MM.1S (cell line): ENCODE results near the gene EPB41L2.

ENCODE experiments used
- DNase-seq: peaks from one replicate; pipeline ENCODE4 v3.0.0-alpha.2; 2015
- H2AFZ ChIP-seq: fragments of 300-600 bp; sonication (generic); 2 replicates; pipeline ENCODE4 v1.6.0; 2016; ENCODE audit warnings: antibody characterized with exemption, low read length
- H3F3A ChIP-seq: fragments of 300-600 bp; sonication (generic); 2 replicates; pipeline ENCODE4 v1.6.1; 2016; ENCODE audit warnings: mild to moderate bottlenecking, antibody characterized with exemption, low read length, moderate library complexity, mixed read lengths; ENCODE audit not compliant: insufficient read depth
- H3K27ac ChIP-seq: fragments of 300-600 bp; sonication (generic); 2 replicates; pipeline ENCODE4 v1.5.1; 2016; ENCODE audit warnings: mild to moderate bottlenecking, low read length
- H3K27me3 ChIP-seq: fragments of 300-600 bp; sonication (generic); replicated peaks from 2 replicates; pipeline ENCODE4 v1.6.0; 2016; ENCODE audit warnings: low read length; ENCODE audit not compliant: insufficient read depth
- H3K36me3 ChIP-seq: fragments of 300-600 bp; sonication (generic); replicated peaks from 2 replicates; pipeline ENCODE4 v1.6.1; 2016; ENCODE audit warnings: mild to moderate bottlenecking, low read length, mixed read lengths; ENCODE audit not compliant: insufficient read depth
- H3K4me1 ChIP-seq: fragments of 300-600 bp; sonication (generic); 2 replicates; pipeline ENCODE4 v1.6.1; 2016; ENCODE audit warnings: low read length, mixed read lengths
- H3K4me2 ChIP-seq: fragments of 300-600 bp; sonication (generic); 2 replicates; pipeline ENCODE4 v1.6.0; 2016; ENCODE audit warnings: low read depth, low read length
- H3K4me3 ChIP-seq: fragments of 300-600 bp; sonication (generic); 2 replicates; pipeline ENCODE4 v1.5.1; 2016; ENCODE audit warnings: low read length, mixed read lengths
- H3K79me2 ChIP-seq: fragments of 300-600 bp; sonication (generic); 2 replicates; pipeline ENCODE4 v1.6.1; 2016; ENCODE audit warnings: mixed run types, low read length, mixed read lengths
- H3K9ac ChIP-seq: fragments of 300-600 bp; sonication (generic); 2 replicates; pipeline ENCODE4 v1.6.1; 2016; ENCODE audit warnings: low read length, mixed read lengths
- H3K9me2 ChIP-seq: fragments of 300-600 bp; sonication (generic); replicated peaks from 2 replicates; pipeline ENCODE4 v1.6.1; 2016; ENCODE audit warnings: mild to moderate bottlenecking, low read length, mixed read lengths; ENCODE audit not compliant: insufficient read depth
- H3K9me3 ChIP-seq: fragments of 300-600 bp; sonication (generic); replicated peaks from 2 replicates; pipeline ENCODE4 v1.6.1; 2016; ENCODE audit warnings: mild to moderate bottlenecking, low read length, mixed read lengths; ENCODE audit not compliant: insufficient read depth
- H4K20me1 ChIP-seq: fragments of 300-600 bp; sonication (generic); 2 replicates; pipeline ENCODE4 v1.6.1; 2016; ENCODE audit warnings: mild to moderate bottlenecking, low read length, moderate library complexity, mixed read lengths; ENCODE audit not compliant: insufficient read depth
- CTCF ChIP-seq: fragments of 300-600 bp; sonication (generic); IDR thresholded peaks from 2 replicates; pipeline ENCODE4 v1.5.1; 2016; ENCODE audit warnings: antibody characterized with exemption, low read length, mixed read lengths
- EZH2 ChIP-seq: fragments of 300-600 bp; sonication (generic); optimal IDR thresholded peaks from 2 replicates; pipeline ENCODE3; 2017; ENCODE audit warnings: low read depth, mild to moderate bottlenecking, antibody characterized with exemption, low read length, mixed read lengths
- EZH2phosphoT487 ChIP-seq: fragments of 300-600 bp; sonication (generic); IDR thresholded peaks from 2 replicates; pipeline ENCODE4 v1.6.1; 2018; ENCODE audit warnings: antibody characterized with exemption, low read length

Gene EPB41L2

GRCh38 chr6:130969166-130969565, 93.9 kb downstream of the EPB41L2 start:
- H3K4me1 ChIP-seq: no peaks in the 10 kb centered on the region
- no peaks in the 10 kb centered on the region for H3K9me2 ChIP-seq
- H3K4me3 ChIP-seq: no peak overlapping the region
- DNase-seq: no peak
- H3K36me3 ChIP-seq: no peaks in the 10 kb centered on the region
- H4K20me1 ChIP-seq: no peaks in the 10 kb centered on the region; the same call in 1 of the 2 replicates
- H2AFZ ChIP-seq: no peak overlapping the region
- no peaks in the 10 kb centered on the region for H3K27me3 ChIP-seq
- H3K9me3 ChIP-seq: no peaks in the 10 kb centered on the region
- TF ChIP-seq EZH2 (no peak), EZH2phosphoT487 (no peak), CTCF (no peak)
- no peaks in the 10 kb centered on the region for H3F3A ChIP-seq
- no peaks in the 10 kb centered on the region for H3K79me2 ChIP-seq
- H3K4me2 ChIP-seq: no peak overlapping the region
- no peak overlapping the region for H3K27ac ChIP-seq
- H3K9ac ChIP-seq: no peak overlapping the region

- no peak overlapping the region for H3K4me2 ChIP-seq
- no peaks in the 10 kb centered on the region for H3K27me3 ChIP-seq
- DNase-seq: no peak
- H3K9ac ChIP-seq: no peak overlapping the region
- H3K4me1 ChIP-seq: no peaks in the 10 kb centered on the region
- no peak overlapping the region for H3K4me3 ChIP-seq
- no peaks in the 10 kb centered on the region for H3K79me2 ChIP-seq
- no peaks in the 10 kb centered on the region; the same call in 1 of the 2 replicates for H4K20me1 ChIP-seq
- TF ChIP-seq CTCF (no peak), EZH2 (no peak), EZH2phosphoT487 (no peak)
- no peaks in the 10 kb centered on the region for H3K9me2 ChIP-seq
- H2AFZ ChIP-seq: no peak overlapping the region
- H3K36me3 ChIP-seq: no peaks in the 10 kb centered on the region
- H3K27ac ChIP-seq: no peak overlapping the region
- H3K9me3 ChIP-seq: no peaks in the 10 kb centered on the region
- H3F3A ChIP-seq: no peaks in the 10 kb centered on the region
These were observed 94.6 kb downstream of the EPB41L2 start for GRCh38 chr6:130968476-130968875.

- Histone ChIP-seq H2AFZ (no peak overlapping the region), H3K4me3 (no peak overlapping the region), H3K79me2 (no peaks in the 10 kb centered on the region), H3K27me3 (no peaks in the 10 kb centered on the region), H3K9me2 (no peaks in the 10 kb centered on the region), H4K20me1 (no peaks in the 10 kb centered on the region; the same call in 1 of the 2 replicates), H3K9ac (no peak overlapping the region), H3K4me2 (no peak overlapping the region), H3K9me3 (no peaks in the 10 kb centered on the region), H3K27ac (no peak overlapping the region), H3F3A (no peaks in the 10 kb centered on the region), H3K4me1 (no peaks in the 10 kb centered on the region), H3K36me3 (no peaks in the 10 kb centered on the region)
- DNase-seq: no peak
- TF ChIP-seq EZH2 (no peak), CTCF (no peak), EZH2phosphoT487 (no peak)
These were observed 95.3 kb downstream of the EPB41L2 start for GRCh38 chr6:130967502-130968445.
